Thymus (tissue), 11 donors: ENCODE results near the gene IGSF9B. TPM values are rescaled to one million over a fixed set of nuclear protein-coding genes. Genes with fewer than 3 reads are reported as not detected.
A peak's percentile ranks its signal among the peaks of the same experiment; 100 is the strongest.

ENCODE experiments used
- DNase-seq, 9 donors: peaks; one replicate each; pipeline ENCODE4 v3.0.0-alpha.2; 2013; ENCODE audit warnings: low spot score in 9 of 9, low read depth in 6 of 9, missing footprints in 1 of 9
- H3K27ac ChIP-seq, 2 donors: one replicate each; pipeline ENCODE4 v1.5.1; 2013; ENCODE audit warnings: control low read depth in 1 of 2, low read depth in 1 of 2, low read length in 1 of 2, mild to moderate bottlenecking in 1 of 2, moderate library complexity in 1 of 2
- H3K27me3 ChIP-seq, 2 donors: one replicate each; pipeline ENCODE4 v1.5.1; 2013; ENCODE audit warnings: low read length in 1 of 2; ENCODE audit not compliant: control insufficient read depth in 2 of 2, insufficient read depth in 1 of 2
- H3K36me3 ChIP-seq, 2 donors: one replicate each; pipeline ENCODE4 v1.5.1; 2013; ENCODE audit warnings: low read length in 1 of 2, mild to moderate bottlenecking in 1 of 2, moderate library complexity in 1 of 2; ENCODE audit not compliant: control insufficient read depth in 2 of 2, insufficient read depth in 2 of 2
- H3K4me1 ChIP-seq, 2 donors: one replicate each; pipeline ENCODE4 v1.5.1; 2013; ENCODE audit warnings: low read length in 2 of 2; ENCODE audit not compliant: control insufficient read depth in 2 of 2, insufficient read depth in 2 of 2
- H3K4me3 ChIP-seq, 2 donors: one replicate each; pipeline ENCODE4 v1.5.1; 2013; ENCODE audit warnings: low read length in 2 of 2, control low read depth in 1 of 2, mild to moderate bottlenecking in 1 of 2
- H3K9me3 ChIP-seq, 2 donors: one replicate each; pipeline ENCODE4 v1.5.1; 2013; ENCODE audit warnings: low read length in 1 of 2, mild to moderate bottlenecking in 1 of 2; ENCODE audit not compliant: control insufficient read depth in 2 of 2, insufficient read depth in 1 of 2
- WGBS: extraction: QIAGEN DNeasy Blood & Tissue Kit; methylation state at CpG from one replicate; pipeline ENCODE4 v1.1.7; 2013; 5-methylcytosine and 5-hydroxymethylcytosine counted together
- polyA plus RNA-seq: library from polyadenylated mRNA; stranded (reverse); fragments of 200-250 nt; gene quantifications from one replicate; pipeline ENCODE4 v1.2.3, GENCODE V29; 2013
- total RNA-seq: library from RNA; stranded (reverse); fragments of 120-200 nt; gene quantifications from one replicate; pipeline ENCODE4 v1.2.4, GENCODE V29; 2013
- donor health status: healthy.

IGSF9B gene
- total and polyA plus RNA-seq, 2 donors: 1.6 to 1.8 TPM

GRCh38 chr11:133966172-133966651 is 9.4 kb upstream of the IGSF9B start:
- Histone ChIP-seq H3K36me3 (no peaks in the 10 kb centered on the region), H3K4me3 (no peak overlapping the region), H3K27ac (no peak overlapping the region), H3K9me3 (peaks cover 0 to 7% of the 10 kb centered on the region in 2 donors), H3K4me1 (peaks cover 2 to 4% of the 10 kb centered on the region in 2 donors), H3K27me3 (peaks cover 8 to 40% of the 10 kb centered on the region in 2 donors)
- no peak for DNase-seq
- 92% methylated on average over 7 of the region's 7 CpGs for WGBS

DNA sequence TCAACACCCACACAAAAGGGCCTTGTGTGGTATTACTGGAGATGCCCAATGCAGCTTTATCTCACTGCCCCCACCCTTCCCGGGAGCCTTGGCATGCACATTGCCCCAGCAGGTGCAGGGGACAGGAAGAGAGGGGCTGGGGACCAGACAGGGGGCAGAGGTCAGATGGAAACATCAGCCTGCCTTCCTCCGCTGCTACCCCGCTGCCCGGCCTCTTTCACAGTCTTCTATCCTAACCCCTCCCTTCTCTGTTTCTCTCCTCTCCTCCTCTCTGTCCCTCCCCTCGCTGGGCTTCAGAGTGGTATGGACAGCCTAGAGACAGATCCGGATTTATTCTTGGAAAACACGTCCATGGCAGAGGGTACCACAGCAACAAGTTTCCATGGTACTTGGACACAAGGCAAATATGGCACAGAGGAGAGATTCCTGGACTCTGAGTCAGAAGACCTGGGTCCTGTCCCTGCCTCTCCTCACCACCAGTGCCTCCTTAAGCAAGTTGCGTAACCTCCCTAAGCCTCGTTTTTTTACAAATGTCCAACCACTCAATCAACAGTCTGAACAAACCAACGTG is 8.3 kb upstream of the IGSF9B start:
- no peak for DNase-seq
- Histone ChIP-seq H3K27ac (no peak overlapping the region), H3K4me3 (no peak overlapping the region), H3K9me3 (peaks cover 0 to 7% of the 10 kb centered on the region in 2 donors), H3K27me3 (peaks cover 10 to 42% of the 10 kb centered on the region in 2 donors), H3K4me1 (peaks cover 2 to 4% of the 10 kb centered on the region in 2 donors), H3K36me3 (no peaks in the 10 kb centered on the region)
- WGBS: 88% methylated on average over 10 of the region's 10 CpGs

GRCh38 chr11:133964356-133964755 is 7.6 kb upstream of the IGSF9B start:
- Histone ChIP-seq H3K4me1 (peaks cover 2 to 4% of the 10 kb centered on the region in 2 donors), H3K36me3 (no peaks in the 10 kb centered on the region), H3K4me3 (no peak overlapping the region), H3K9me3 (peaks cover 0 to 7% of the 10 kb centered on the region in 2 donors), H3K27me3 (peaks cover 10 to 44% of the 10 kb centered on the region in 2 donors), H3K27ac (no peak overlapping the region)
- DNase-seq: no peak
- whole genome bisulfite sequencing: 87% methylated on average over 7 of the region's 7 CpGs

GRCh38 chr11:133961890-133962289 is 5.1 kb upstream of the IGSF9B start:
- no peak for DNase-seq
- 95% methylated on average over 8 of the region's 8 CpGs for WGBS

GRCh38 chr11:133957900-133958299 is 1.1 kb upstream of the IGSF9B start:
- WGBS: 80% methylated on average over 7 of the region's 7 CpGs
- Histone ChIP-seq H3K27ac (no peak overlapping the region), H3K4me3 (no peak overlapping the region), H3K4me1 (peaks cover 8 to 18% of the 10 kb centered on the region in 2 donors), H3K27me3 (peaks cover 45 to 69% of the 10 kb centered on the region in 2 donors), H3K9me3 (no peaks in the 10 kb centered on the region), H3K36me3 (no peaks in the 10 kb centered on the region)
- no peak for DNase-seq

More at GRCh38 chr11:133961890-133962289, 5.1 kb upstream of the IGSF9B start:
- H3K27ac ChIP-seq: no peak overlapping the region
- peaks cover 4 to 7% of the 10 kb centered on the region in 2 donors for H3K4me1 ChIP-seq
- no peak overlapping the region for H3K4me3 ChIP-seq
- H3K9me3 ChIP-seq: no peaks in the 10 kb centered on the region
- peaks cover 18 to 51% of the 10 kb centered on the region in 2 donors for H3K27me3 ChIP-seq
- no peaks in the 10 kb centered on the region for H3K36me3 ChIP-seq

DNA sequence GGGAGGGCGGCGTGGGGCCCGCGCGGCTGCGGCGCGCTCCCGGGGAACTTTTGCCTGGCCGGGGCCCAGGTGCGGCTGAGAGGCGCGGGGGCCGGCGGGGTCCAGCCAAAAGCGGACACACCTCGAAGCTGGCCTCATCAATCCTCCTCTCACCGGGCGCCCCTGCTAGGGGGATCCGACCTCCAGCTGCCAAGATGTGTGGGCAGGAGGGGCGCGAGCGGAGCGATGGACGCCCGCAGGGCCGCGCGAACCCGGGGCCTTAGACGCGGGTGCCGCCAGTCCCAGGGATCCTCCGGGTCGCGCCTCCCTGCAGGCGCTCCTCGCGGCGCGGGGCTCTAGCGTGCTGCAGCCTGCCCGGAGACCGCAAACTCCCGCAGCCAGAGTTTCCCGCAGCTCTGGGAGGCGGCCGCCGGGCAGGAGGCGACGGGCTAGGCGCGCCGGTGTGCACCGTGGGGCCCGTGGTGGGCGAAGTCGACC is 785 bp downstream of the IGSF9B start:
- Histone ChIP-seq H3K4me1 (peaks cover 8 to 26% of the 10 kb centered on the region in 2 donors), H3K4me3 (peak overlapping the region in 1 of 2 donors; percentile 67), H3K27me3 (peaks cover 46 to 83% of the 10 kb centered on the region in 2 donors), H3K9me3 (no peaks in the 10 kb centered on the region), H3K27ac (no peak overlapping the region), H3K36me3 (no peaks in the 10 kb centered on the region)
- WGBS: 2% methylated on average over 58 of the region's 58 CpGs
- DNase-seq: no peak

GRCh38 chr11:133955081-133955891 is 1.5 kb downstream of the IGSF9B start:
- Histone ChIP-seq H3K27ac (no peak overlapping the region), H3K36me3 (no peaks in the 10 kb centered on the region), H3K4me1 (peaks cover 8 to 28% of the 10 kb centered on the region in 2 donors), H3K9me3 (no peaks in the 10 kb centered on the region), H3K4me3 (peak overlapping the region; percentile 14 to 67), H3K27me3 (peaks cover 46 to 88% of the 10 kb centered on the region in 2 donors)
- WGBS: 6% methylated on average over 49 of the region's 49 CpGs
- peak in 1 of 9 donors; percentile 30 for DNase-seq

GRCh38 chr11:133953999-133954398 is 2.8 kb downstream of the IGSF9B start:
- peaks cover 8 to 28% of the 10 kb centered on the region in 2 donors for H3K4me1 ChIP-seq
- H3K4me3 ChIP-seq: no peak overlapping the region
- no peaks in the 10 kb centered on the region for H3K9me3 ChIP-seq
- H3K27ac ChIP-seq: no peak overlapping the region
- 96% methylated on average over 8 of the region's 8 CpGs for WGBS
- peaks cover 46 to 95% of the 10 kb centered on the region in 2 donors for H3K27me3 ChIP-seq
- no peaks in the 10 kb centered on the region for H3K36me3 ChIP-seq
- DNase-seq: no peak

DNA sequence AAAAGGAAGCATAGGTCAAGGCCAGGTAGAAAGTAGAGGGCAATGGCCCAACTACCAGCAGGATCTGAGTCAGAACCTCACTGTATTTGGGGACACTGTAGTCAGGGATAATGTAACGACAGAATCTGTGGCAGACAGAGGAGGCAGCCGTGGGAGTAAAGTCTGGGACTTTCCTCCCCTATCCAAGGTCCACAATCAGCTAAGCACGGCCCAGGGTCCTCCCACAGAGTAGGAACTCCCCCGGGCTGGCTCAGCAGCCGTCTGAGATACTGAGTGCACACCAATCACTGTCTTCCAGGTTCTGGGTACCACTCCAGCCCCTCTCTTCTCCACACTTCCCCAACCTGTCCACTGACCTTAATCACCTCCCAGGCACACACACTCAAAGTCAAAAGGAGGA is 3.2 kb downstream of the IGSF9B start:
- Histone ChIP-seq H3K4me3 (no peak overlapping the region), H3K27ac (no peak overlapping the region), H3K4me1 (peaks cover 8 to 32% of the 10 kb centered on the region in 2 donors), H3K36me3 (no peaks in the 10 kb centered on the region), H3K27me3 (peaks cover 46 to 95% of the 10 kb centered on the region in 2 donors), H3K9me3 (no peaks in the 10 kb centered on the region)
- WGBS: 87% methylated on average over 5 of the region's 5 CpGs
- no peak for DNase-seq
